HepG2 (cell line): Measurements from ENCODE around the gene PKP1. TPM values are rescaled to one million over a fixed set of nuclear protein-coding genes. Genes with fewer than 3 reads are reported as not detected.

Experiments
- ATAC-seq: fragments of 200-7000 bp; cut with Tn5 transposase; 3 replicates; pipeline ENCODE4 v1.9.1; 2020; ENCODE audit warnings: mild to moderate bottlenecking, moderate library complexity
- BruUV-seq: library from RNA; stranded (reverse); fragments of 400-500 nt; replicated peaks from 2 replicates; lab custom pipeline; 2021; lab: Mats Ljungman, UMichigan
- CTCF ChIA-PET: fragments of 300-600 bp; formaldehyde crosslinking; extraction: SDS; loops from one replicate; lab custom pipeline; 2021; ENCODE audit warnings: low total read pairs, inconsistent platforms, low intra/inter-chr PET ratio; lab: Yijun Ruan, JAX
- POLR2A ChIA-PET: fragments of 350-600 bp; sonication (Branson Sonifier 250); formaldehyde crosslinking; loops from one replicate; lab custom pipeline; 2020; ENCODE audit warnings: antibody characterized with exemption, inconsistent platforms; lab: Yijun Ruan, JAX
- DNase-seq: peaks from one replicate; pipeline ENCODE4 v3.0.0-alpha.2; 2015; ENCODE audit warnings: low spot score
- FAIRE-seq: peaks from 3 replicates; lab custom pipeline; 2011; peaks lifted over from hg19 to GRCh38; lab: Jason Lieb, UNC
- H2AFZ ChIP-seq: one replicate; pipeline ENCODE4 v1.6.1; 2011; ENCODE audit warnings: low read length, inconsistent platforms
- H3K27ac ChIP-seq: fragments of 300-600 bp; 3 replicates; pipeline ENCODE4 v1.8.0; 2011; ENCODE audit warnings: mixed run types, mild to moderate bottlenecking, mixed read lengths, low read length, inconsistent platforms; ENCODE audit not compliant: insufficient read depth; ENCODE audit errors: extremely low read length
- H3K27me3 ChIP-seq, 2 experiments: fragments of 200-600 bp in 1 of 2; 2 replicates in 1 of 2; 3 replicates in 1 of 2; pipeline versions ENCODE4 v1.6.0 to v1.8.0; 2011; ENCODE audit warnings: low read length in 2 of 2, mild to moderate bottlenecking in 2 of 2, moderate library complexity in 2 of 2, inconsistent platforms in 1 of 2; ENCODE audit not compliant: insufficient read depth in 2 of 2, control insufficient read depth in 1 of 2
- H3K36me3 ChIP-seq, 2 experiments: fragments of 200-600 bp in 1 of 2; replicated peaks in 1 of 2; 2 replicates in 1 of 2; 3 replicates in 1 of 2; pipeline versions ENCODE4 v1.5.1 to v1.8.0; 2011; ENCODE audit warnings: low read length in 2 of 2, inconsistent platforms in 1 of 2; ENCODE audit not compliant: insufficient read depth in 2 of 2, control insufficient read depth in 1 of 2
- H3K4me1 ChIP-seq: 2 replicates; pipeline ENCODE4 v1.5.1; 2012; ENCODE audit warnings: low read length, inconsistent platforms; ENCODE audit not compliant: insufficient read depth
- H3K4me2 ChIP-seq: 2 replicates; pipeline ENCODE4 v1.6.0; 2011; ENCODE audit warnings: low read depth, low read length, inconsistent platforms
- H3K4me3 ChIP-seq, 3 experiments: fragments of 200-600 bp in 1 of 3; sonication (generic), shearing (Covaris generic) in 1 of 3; replicated peaks in 1 of 3; 2 replicates each; pipeline ENCODE4 v1.5.1; 2011 to 2016; ENCODE audit warnings: low read length in 3 of 3, inconsistent platforms in 2 of 3, low read depth in 2 of 3, mild to moderate bottlenecking in 2 of 3, control low read depth in 1 of 3, mixed read lengths in 1 of 3; ENCODE audit not compliant: insufficient read depth in 1 of 3
- H3K79me2 ChIP-seq: one replicate; pipeline ENCODE4 v1.6.1; 2011; ENCODE audit warnings: low read length, inconsistent platforms; ENCODE audit not compliant: insufficient read depth
- H3K9ac ChIP-seq: 2 replicates; pipeline ENCODE4 v1.6.0; 2011; ENCODE audit warnings: mild to moderate bottlenecking, low read depth, low read length, inconsistent platforms; ENCODE audit not compliant: insufficient read depth
- H3K9me3 ChIP-seq: 2 replicates; pipeline ENCODE4 v1.5.1; 2012; ENCODE audit warnings: mild to moderate bottlenecking, low read length
- H4K20me1 ChIP-seq: 2 replicates; pipeline ENCODE4 v1.6.0; 2011; ENCODE audit warnings: inconsistent platforms, mild to moderate bottlenecking, low read length, moderate library complexity; ENCODE audit not compliant: insufficient read depth
- ARID3A ChIP-seq: IDR thresholded peaks from 2 replicates; pipeline ENCODE4 v1.6.1; 2012; ENCODE audit warnings: low read depth, low read length, improper control_type of control experiment
- ARNT2 ChIP-seq: sonication (generic); formaldehyde crosslinking; IDR thresholded peaks from 2 replicates; pipeline ENCODE4 v1.8.0; 2022; ENCODE audit warnings: mild to moderate bottlenecking, low read depth, missing genetic modification reagents, moderate library complexity
- ATF7-NPFF ChIP-seq: sonication (generic); formaldehyde crosslinking; IDR thresholded peaks from 2 replicates; pipeline ENCODE4 v1.8.1; 2023; ENCODE audit warnings: mild to moderate bottlenecking, low read depth, missing genetic modification reagents, moderate library complexity
- BORCS8-MEF2B ChIP-seq: sonication (generic); formaldehyde crosslinking; IDR thresholded peaks from 2 replicates; pipeline ENCODE4 v1.8.0; 2022; ENCODE audit warnings: mild to moderate bottlenecking, missing genetic modification reagents
- FIP1L1 ChIP-seq: fragments of 200-400 bp; formaldehyde crosslinking; IDR thresholded peaks from 2 replicates; pipeline ENCODE4 v1.6.1; 2018; ENCODE audit warnings: low read depth, mild to moderate bottlenecking, low read length, moderate library complexity, borderline replicate concordance; ENCODE audit not compliant: insufficient read depth
- HOXA3 ChIP-seq: sonication (generic); formaldehyde crosslinking; IDR thresholded peaks from 2 replicates; pipeline ENCODE4 v1.5.0; 2020; ENCODE audit warnings: missing genetic modification reagents
- KAT8 ChIP-seq: IDR thresholded peaks from 2 replicates; pipeline ENCODE4 v1.6.1; 2016; ENCODE audit warnings: missing genetic modification reagents, missing compliant biosample characterization
- RNF2 ChIP-seq: fragments of 450-650 bp; conservative IDR thresholded peaks from 2 replicates; pipeline ENCODE4 v1.6.1; 2016; ENCODE audit warnings: low read depth
- SRSF4 ChIP-seq: fragments of 200-400 bp; formaldehyde crosslinking; IDR thresholded peaks from one replicate; pipeline ENCODE4 v1.6.1; 2018; ENCODE audit warnings: mild to moderate bottlenecking, low read depth, low read length, moderate library complexity; ENCODE audit not compliant: poor library complexity, severe bottlenecking
- THYN1 ChIP-seq: sonication (generic); formaldehyde crosslinking; IDR thresholded peaks from 2 replicates; pipeline ENCODE4 v1.8.1; 2023; ENCODE audit warnings: low read depth, mild to moderate bottlenecking, moderate library complexity, missing genetic modification reagents, borderline replicate concordance
- USF2 ChIP-seq, 2 experiments: sonication (generic) in 1 of 2; formaldehyde crosslinking in 1 of 2; IDR thresholded peaks; 2 replicates each; pipeline versions ENCODE4 v1.5.1 to v1.6.1; 2011 to 2020; ENCODE audit warnings: borderline replicate concordance in 1 of 2, low read depth in 1 of 2, low read length in 1 of 2, mild to moderate bottlenecking in 1 of 2, missing genetic modification reagents in 1 of 2, moderate library complexity in 1 of 2
- XRCC5 ChIP-seq: fragments of 200-400 bp; formaldehyde crosslinking; optimal IDR thresholded peaks from 2 replicates; pipeline ENCODE3; 2017; ENCODE audit warnings: mild to moderate bottlenecking, low read length
- ZBTB34 ChIP-seq: sonication (generic); formaldehyde crosslinking; IDR thresholded peaks from 2 replicates; pipeline ENCODE4 v1.8.0; 2022; ENCODE audit warnings: mild to moderate bottlenecking, missing genetic modification reagents
- ZNF251 ChIP-seq: sonication (generic); formaldehyde crosslinking; IDR thresholded peaks from 2 replicates; pipeline ENCODE4 v1.9.0; 2021; ENCODE audit warnings: mild to moderate bottlenecking, missing genetic modification reagents
- ZNF44 ChIP-seq: sonication (generic); formaldehyde crosslinking; IDR thresholded peaks from 2 replicates; pipeline ENCODE4 v1.5.1; 2020; ENCODE audit warnings: mild to moderate bottlenecking, missing genetic modification reagents
- ZNF569 ChIP-seq: sonication (generic); formaldehyde crosslinking; IDR thresholded peaks from 2 replicates; pipeline ENCODE4 v1.5.0; 2020; ENCODE audit warnings: mild to moderate bottlenecking, missing genetic modification reagents, moderate library complexity, borderline replicate concordance
- ZNF577 ChIP-seq: sonication (generic); formaldehyde crosslinking; IDR thresholded peaks from 2 replicates; pipeline ENCODE4 v1.4.0; 2020; ENCODE audit warnings: mild to moderate bottlenecking, low read depth, missing genetic modification reagents, borderline replicate concordance
- ZNF605 ChIP-seq: sonication (generic); formaldehyde crosslinking; IDR thresholded peaks from 2 replicates; pipeline ENCODE4 v1.8.0; 2022; ENCODE audit warnings: mild to moderate bottlenecking, missing genetic modification reagents
- ZNF644 ChIP-seq: IDR thresholded peaks from 2 replicates; pipeline ENCODE4 v1.6.1; 2016; ENCODE audit warnings: low read depth
- WGBS: methylation state at CpG from one replicate; pipeline ENCODE4 v1.1.6; 2017; ENCODE audit warnings: low lambda C conversion rate; 5-methylcytosine and 5-hydroxymethylcytosine counted together
- in situ Hi-C: cut with HindIII; loops from 2 replicates; pipeline ENCODE4 v1.10.0; 2017; ENCODE audit warnings: low pct_unique_long_range_greater_than_20kb; ENCODE audit not compliant: extremely low pct_ligation_motif_present
- intact Hi-C: fragments of 100-400 bp; cut with micrococcal nuclease; formaldehyde crosslinking; loops from one replicate; pipeline ENCODE4 v1.10.0; 2022; ENCODE audit not compliant: unreplicated experiment
- polyA plus RNA-seq, 8 experiments: library from polyadenylated mRNA; depleted of rRNA in 3 of 8; stranded (reverse) in 7 of 8; unstranded in 1 of 8; fragments of >200 nt; fragmentation: Illumina TruSeq in 4 of 8; extraction: Trizol in 4 of 8; gene quantifications; 2 replicates each; pipeline versions ENCODE4 v1.2.1 to v1.2.3, GENCODE V29; 2011 to 2016; ENCODE audit warnings: low read depth in 4 of 8, missing spikeins in 1 of 8, mixed read lengths in 1 of 8; ENCODE audit not compliant: insufficient read depth in 1 of 8
- total RNA-seq, 5 experiments: library from RNA; depleted of rRNA; stranded (reverse); fragments of >200 nt; fragmentation: Illumina TruSeq; extraction: Trizol; gene quantifications; 2 replicates each; pipeline ENCODE4 v1.2.3, GENCODE V29; 2016; ENCODE audit warnings: low read depth in 1 of 5

PKP1 gene
- total and polyA plus RNA-seq, 2 of the 13 experiments (the other 11 are each of a cell fraction or from before 2014, with no cell fraction given): not detected

- TF ChIP-seq ARID3A: no peak
- TF ChIP-seq FIP1L1: no peak
- TF ChIP-seq ZNF251 (CRISPR knock-in tag): no peak
- no peak for TF ChIP-seq ARNT2 (CRISPR knock-in tag)
- TF ChIP-seq RNF2: no peak
- TF ChIP-seq XRCC5: no peak
- TF ChIP-seq SRSF4: no peak
These were observed 43.4 kb downstream of the PKP1 start (continued) for GRCh38 chr1:201326710-201327109.

- Histone ChIP-seq H3K9ac (no peak overlapping the region), H3K27ac (no peak overlapping the region), H3K79me2 (no peaks in the 10 kb centered on the region), H3K4me3 (no peak overlapping the region), H3K36me3 (no peaks in the 10 kb centered on the region), H3K4me1 (no peaks in the 10 kb centered on the region), H4K20me1 (no peaks in the 10 kb centered on the region), H2AFZ (no peak overlapping the region), H3K4me2 (no peak overlapping the region), H3K9me3 (no peaks in the 10 kb centered on the region), H3K27me3 (peaks cover 1 to 9% of the 10 kb centered on the region in 2 experiments; a peak in 3 of 5 replicates)
- FAIRE-seq (no peak), ATAC-seq (no peak), DNase-seq (no peak)
- ChIA-PET POLR2A (no interaction called here), CTCF (no interaction called here)
- intact Hi-C loops (no loop called here), in situ Hi-C loops (no loop called here)
- BruUV-seq: no TSS peak
- WGBS: 44% methylated on average over 5 of the region's 7 CpGs
- no peak for TF ChIP-seq ZNF569 (CRISPR knock-in tag)
- no peak for TF ChIP-seq KAT8 (CRISPR knock-in tag)
- TF ChIP-seq BORCS8-MEF2B (CRISPR knock-in tag): no peak
- TF ChIP-seq ZNF577 (CRISPR knock-in tag): no peak
- no peak for TF ChIP-seq USF2 (IDR thresholded peaks at IDR 0.05; ENCODE audit: low read depth, low read length)
- TF ChIP-seq USF2 (CRISPR knock-in tag; IDR thresholded peaks at IDR 0.05; ENCODE audit: borderline replicate concordance): no peak
- TF ChIP-seq ZNF644: no peak
- TF ChIP-seq THYN1: no peak
- TF ChIP-seq HOXA3 (CRISPR knock-in tag): no peak
- no peak for TF ChIP-seq ZBTB34 (CRISPR knock-in tag)
- TF ChIP-seq ZNF605: no peak
- no peak for TF ChIP-seq ATF7-NPFF (CRISPR knock-in tag)
- no peak for TF ChIP-seq ZNF44
These were observed 44.5 kb downstream of the PKP1 start for GRCh38 chr1:201327687-201328240.
